Measurements from ENCODE around the gene PALLD.

DNA sequence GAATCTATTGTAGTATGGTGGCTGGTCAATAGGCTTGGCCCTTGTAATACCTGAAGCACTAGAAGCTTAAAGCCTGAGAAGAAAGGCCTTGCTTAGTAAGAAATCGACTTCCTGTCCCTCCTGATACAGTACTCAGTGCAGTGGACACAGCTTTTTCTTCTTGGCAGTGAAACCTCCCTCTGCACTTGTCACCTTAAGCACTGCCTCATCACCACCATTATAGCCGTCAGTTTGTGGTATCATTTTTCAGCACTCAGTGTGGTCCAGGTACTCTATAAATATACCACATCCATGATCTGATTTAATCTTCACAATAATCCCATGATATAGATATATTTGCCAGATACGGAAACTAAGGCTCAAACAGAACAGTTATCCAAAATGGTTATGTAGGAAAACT, 75.2 kb downstream of the PALLD start:
- TF ChIP-seq CTCF (IDR thresholded peaks at IDR 0.05; ENCODE audit: extremely low read depth in 1 of 2, insufficient read depth in 1 of 2, low read depth in 1 of 2, low read length in 2 of 2) (no peak), POLR2A (IDR thresholded peaks at IDR 0.05; ENCODE audit: low read depth, low read length) (no peak), POLR2AphosphoS5 (IDR thresholded peaks at IDR 0.05; ENCODE audit: insufficient read depth, low read depth, low read length) (no peak), EZH2 (IDR thresholded peaks at IDR 0.05; ENCODE audit: borderline replicate concordance, low read depth, low read length, severe bottlenecking) (no peak)

All from endothelial cell of umbilical vein (primary cell).